GM18858 (cell line): ENCODE data around the gene SOST.

Source experiments
- ATAC-seq: cut with Tn5 transposase; IDR thresholded peaks from one replicate; pipeline ENCODE4 v1.9.1; 2021; ENCODE audit not compliant: unreplicated experiment

The SOST gene

GRCh38 chr17:43774304-43775250, 16.0 kb upstream of the SOST start:
- ATAC-seq: no peak

DNA sequence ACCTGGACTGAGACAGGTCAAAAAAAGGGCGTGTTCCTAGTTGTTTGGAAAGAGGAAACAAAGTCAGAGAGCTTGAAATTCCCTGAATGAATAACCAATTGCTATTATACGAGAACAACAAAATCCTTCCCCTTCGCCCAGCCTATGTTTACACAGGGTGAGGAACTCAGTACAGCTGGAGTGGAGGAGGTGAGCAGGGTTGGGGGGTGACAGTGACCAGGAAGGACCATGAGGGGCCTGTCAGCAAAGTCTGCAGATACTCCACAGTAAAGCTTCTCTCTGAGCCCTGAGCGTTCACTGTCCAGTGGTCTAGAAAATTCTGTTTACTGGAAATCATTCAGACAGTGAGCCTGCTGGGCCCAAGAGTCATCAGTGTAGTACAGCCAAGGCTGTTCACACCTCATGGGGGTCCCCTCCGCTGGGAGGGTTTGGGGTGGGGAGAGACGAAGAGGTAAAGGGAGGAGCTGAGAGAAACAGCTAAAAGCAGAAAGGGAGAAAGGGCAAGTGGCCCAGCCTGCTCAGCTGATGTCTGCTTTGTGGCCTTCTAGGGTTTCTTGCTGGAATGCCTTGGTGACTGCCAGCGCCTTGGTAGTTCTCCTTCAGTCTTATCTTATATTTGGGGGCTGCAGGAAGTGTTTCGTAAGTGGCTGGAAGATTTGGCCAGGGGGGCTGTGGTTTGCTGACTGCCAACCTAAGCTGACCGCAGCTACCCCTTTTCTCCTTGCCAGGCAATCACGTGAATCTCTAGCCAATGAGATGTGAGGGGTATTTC, 14.5 kb upstream of the SOST start:
- ATAC-seq: no peak

- no peak for ATAC-seq
Measured at GRCh38 chr17:43771463-43771862, 12.9 kb upstream of the SOST start.

- no peak for ATAC-seq
Measured at GRCh38 chr17:43770957-43771356, 12.4 kb upstream of the SOST start.

GRCh38 chr17:43769859-43770258, 11.3 kb upstream of the SOST start:
- no peak for ATAC-seq

GRCh38 chr17:43769426-43769825, 10.8 kb upstream of the SOST start:
- ATAC-seq: no peak

GRCh38 chr17:43768943-43769342, 10.4 kb upstream of the SOST start:
- no peak for ATAC-seq

- ATAC-seq: no peak
Measured at GRCh38 chr17:43768382-43768781, 9.8 kb upstream of the SOST start.

GRCh38 chr17:43767713-43768059, 9.1 kb upstream of the SOST start:
- no peak for ATAC-seq

DNA sequence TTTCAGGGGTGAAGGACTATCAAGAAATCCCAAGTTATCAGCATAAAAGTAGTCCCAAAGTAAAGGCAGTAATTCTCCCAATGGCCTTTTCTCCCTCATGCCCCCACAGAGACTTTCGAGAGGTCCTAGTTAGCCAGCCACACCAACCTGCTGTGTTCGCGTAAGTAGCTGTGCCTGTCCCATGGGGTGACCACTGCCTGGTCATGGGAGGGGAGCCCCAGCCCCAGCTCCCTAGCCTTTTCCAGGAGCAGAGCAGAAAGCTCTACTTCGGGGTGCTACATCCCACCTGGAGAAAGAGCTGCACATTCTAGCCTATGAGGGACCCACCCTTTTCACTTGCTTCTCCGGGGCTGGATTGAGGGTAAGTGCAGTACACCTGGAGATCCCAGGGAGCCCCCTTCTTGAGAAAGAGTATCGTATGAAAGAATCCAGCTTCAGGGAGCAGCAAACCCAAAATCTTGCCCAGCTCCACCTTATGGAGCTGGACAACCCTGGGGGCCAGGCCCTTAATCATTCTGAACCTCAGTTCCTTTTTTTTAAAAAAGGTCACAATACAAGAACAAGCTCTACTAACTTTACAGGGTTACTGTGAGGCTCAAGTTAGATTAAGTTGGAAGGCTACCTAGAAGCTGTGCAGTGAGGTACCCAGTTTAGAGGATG, 8.6 kb upstream of the SOST start:
- no peak for ATAC-seq

GRCh38 chr17:43766413-43767052, 7.9 kb upstream of the SOST start:
- no peak for ATAC-seq

GRCh38 chr17:43760254-43760852, 1.8 kb upstream of the SOST start:
- ATAC-seq: no peak

- ATAC-seq: no peak
Measured at GRCh38 chr17:43759836-43760235, 1.2 kb upstream of the SOST start.

DNA sequence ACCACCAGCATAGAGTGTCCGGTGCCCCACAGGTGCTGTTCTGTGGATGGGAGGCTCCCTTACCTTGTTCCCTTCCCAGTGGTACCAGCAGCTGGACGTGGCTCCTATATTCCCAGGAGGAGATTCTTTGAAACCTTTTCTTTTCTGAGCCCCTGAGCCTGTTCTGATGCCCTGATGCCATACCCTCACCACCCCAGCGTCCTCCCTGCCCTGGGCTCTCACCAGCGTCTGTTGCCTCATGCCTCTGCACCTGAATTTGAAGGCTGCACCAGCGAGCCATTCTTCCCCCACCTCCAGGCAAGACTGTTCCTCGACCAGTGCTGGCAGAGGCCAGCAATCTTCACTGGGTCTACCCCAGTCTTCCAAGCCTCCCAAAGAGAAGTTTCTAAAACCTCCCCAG, 505 bp downstream of the SOST start:
- no peak for ATAC-seq

DNA sequence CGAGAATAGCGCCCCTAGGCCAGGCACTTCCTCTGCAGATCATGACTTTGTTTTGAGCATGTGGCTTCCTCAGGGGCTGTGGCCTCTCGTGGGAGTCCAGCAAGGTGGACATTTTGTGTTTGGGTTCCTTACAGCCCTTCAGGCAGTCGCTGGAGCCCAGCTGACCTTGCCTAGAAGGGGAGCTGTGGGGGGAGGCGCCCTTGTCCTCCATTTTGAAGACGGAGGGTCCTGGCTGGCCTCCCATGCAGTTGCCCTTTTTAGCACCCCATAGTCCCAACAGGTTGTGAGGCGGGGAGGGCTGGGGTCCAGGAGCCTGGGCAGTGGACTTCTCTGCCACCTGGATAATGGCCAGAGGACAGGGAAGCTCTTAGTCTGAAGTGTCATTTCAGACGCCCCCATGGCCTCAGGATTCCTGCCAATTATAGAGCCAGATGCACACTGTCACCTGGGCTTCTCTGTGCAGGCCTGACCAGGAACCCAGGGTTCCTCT, 1.4 kb downstream of the SOST start:
- no peak for ATAC-seq

DNA sequence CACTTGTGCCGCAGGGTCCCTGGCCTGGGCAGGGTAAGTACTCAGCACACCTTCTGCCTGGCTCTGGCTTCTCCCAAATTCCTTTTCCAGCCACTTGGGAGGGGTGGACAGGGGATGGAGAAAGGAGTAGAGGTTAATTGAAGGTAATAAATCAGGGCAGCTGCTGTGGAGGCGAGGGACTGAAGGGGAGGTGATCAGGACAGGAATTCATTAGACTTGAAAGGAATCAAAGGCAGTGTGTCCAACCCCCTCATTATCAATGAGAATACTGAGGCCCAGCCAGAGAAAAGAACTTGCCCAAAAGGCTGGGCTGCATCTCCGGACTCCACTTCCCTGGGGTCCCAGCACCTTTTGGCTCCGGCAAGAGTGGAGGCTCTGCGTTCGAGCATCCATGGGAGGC, 2.4 kb downstream of the SOST start:
- ATAC-seq: no peak

DNA sequence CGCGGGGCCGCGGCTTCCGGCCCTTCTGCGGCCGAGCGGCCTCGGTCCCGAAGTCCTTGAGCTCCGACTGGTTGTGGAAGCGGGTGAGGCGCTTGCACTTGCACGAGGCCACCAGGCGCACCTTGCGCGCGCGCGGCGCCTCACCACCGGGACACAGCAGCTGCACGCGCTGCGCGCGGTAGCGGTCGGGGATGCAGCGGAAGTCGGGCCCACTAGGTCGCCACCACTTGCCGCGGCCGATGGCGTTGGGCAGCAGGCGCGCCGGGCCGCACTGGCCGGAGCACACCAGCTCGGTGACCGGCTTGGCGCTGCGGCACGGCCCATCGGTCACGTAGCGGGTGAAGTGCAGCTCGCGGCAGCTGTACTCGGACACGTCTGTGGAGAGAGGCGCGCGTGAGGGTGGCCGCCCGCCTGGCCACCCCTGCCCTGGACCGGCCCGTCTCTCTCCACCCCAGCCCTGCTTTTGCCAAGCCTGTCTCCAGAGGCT, 3.2 kb downstream of the SOST start:
- no peak for ATAC-seq

DNA sequence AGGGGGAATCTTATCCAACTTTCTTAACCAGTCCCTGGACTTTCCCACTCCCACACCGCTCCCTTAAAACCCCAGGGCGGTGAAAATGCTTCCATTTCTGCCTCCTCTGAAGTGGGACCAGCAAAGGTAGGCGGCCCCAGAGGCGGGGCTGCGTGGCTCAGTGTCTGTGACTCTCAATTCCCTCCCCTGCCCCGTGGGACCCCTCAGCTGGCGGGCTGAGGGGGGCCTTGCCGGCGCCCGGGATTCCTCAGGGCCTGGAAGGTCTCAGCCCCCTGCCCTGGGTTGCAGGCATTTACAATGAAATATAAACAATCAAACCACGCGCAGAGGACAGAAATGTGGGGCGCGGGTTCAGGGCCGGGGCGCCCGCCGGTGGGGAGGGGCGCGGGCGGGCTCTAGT, 3.6 kb downstream of the SOST start:
- no peak for ATAC-seq

DNA sequence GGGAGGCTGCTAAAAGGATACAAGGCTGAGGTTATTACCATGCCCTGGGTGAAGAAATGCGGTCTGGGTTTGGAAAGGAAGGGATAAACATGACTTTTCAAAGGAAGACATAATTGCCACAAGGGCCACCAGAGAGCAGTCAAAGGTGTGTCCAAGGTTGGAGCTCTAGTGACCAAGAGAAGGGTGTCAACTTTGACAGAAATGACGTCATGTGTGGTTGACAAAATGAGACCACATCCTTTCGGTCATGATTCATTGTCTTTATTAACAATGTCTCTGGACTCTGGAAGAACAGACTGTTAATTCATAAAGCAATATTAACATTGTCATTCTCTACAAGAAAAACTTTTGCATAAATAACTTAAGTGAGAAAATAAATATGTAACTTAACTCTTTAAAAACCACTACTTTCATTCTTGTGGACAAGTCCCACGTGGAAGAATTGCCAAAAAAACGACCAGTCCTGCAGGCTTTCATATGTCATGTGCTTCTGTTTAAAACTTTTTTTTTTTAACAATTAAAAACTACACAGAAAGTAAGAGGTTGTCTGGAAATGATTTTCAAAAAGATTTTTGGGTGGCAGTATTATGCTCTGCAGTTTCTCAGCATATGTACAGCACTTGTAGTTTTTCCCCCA, 5.0 kb downstream of the SOST start:
- no peak for ATAC-seq

DNA sequence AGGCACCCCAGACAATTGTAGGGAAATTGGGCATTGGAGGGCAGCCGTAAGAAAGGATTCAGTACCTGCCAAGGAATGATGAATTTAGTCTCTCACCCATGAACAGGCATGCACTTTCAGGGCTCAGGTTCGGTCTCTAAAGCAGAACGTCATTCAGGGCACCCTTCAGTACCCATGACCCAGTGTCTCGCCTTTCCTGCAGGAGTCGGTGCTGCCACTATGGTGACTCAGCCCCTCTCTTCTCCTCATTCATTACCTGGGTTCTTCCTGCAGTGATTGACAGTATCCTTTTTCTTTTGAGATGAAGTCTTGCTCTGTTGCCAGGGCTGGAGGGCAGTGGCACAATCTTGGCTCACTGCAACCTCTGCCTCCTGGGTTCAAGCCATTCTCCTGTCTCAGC, 8.4 kb downstream of the SOST start:
- ATAC-seq: no peak
